ENCODE results near the gene HS6ST2. TPM values are rescaled to one million over a fixed set of nuclear protein-coding genes. Genes with fewer than 3 reads are reported as not detected.

HS6ST2 gene
- total RNA-seq, 5 donors from 2014 or later (not counting 1 experiment from before 2014, with no cell fraction given): not detected

- 83% methylated on average over 1 of the region's 2 CpGs for WGBS (ENCODE audit: insufficient coverage)
- ATAC-seq (replicated peaks in 1 of 4) (no peak), DNase-seq (no peak)
- Histone ChIP-seq H3K4me1 (ENCODE audit: control insufficient read depth in 1 of 2, extremely low read depth in 1 of 2, insufficient read depth in 2 of 2, low read length in 2 of 2) (no peaks in the 10 kb centered on the region), H3K27ac (ENCODE audit: low read length) (no peak overlapping the region), H3K36me3 (ENCODE audit: control insufficient read depth in 2 of 2, extremely low read depth in 1 of 2, insufficient read depth in 1 of 2, low read length in 1 of 2) (no peaks in the 10 kb centered on the region), H3K27me3 (replicated peaks in 1 of 2; ENCODE audit: control insufficient read depth in 2 of 2, extremely low read depth in 1 of 2, insufficient read depth in 2 of 2, low read length in 1 of 2) (no peaks in the 10 kb centered on the region), H3K9me3 (no peaks in the 10 kb centered on the region), H3K4me3 (ENCODE audit: control insufficient read depth in 1 of 2, extremely low read depth in 1 of 2, low read length in 1 of 2) (no peak overlapping the region)
- Mint-ChIP-seq H3K4me3 (no peak overlapping the region), H3K27ac (no peak overlapping the region), H3K4me1 (no peaks in the 10 kb centered on the region), H3K36me3 (no peaks in the 10 kb centered on the region), H3K27me3 (peaks cover 5 to 32% of the 10 kb centered on the region in 2 donors), H3K9me3 (no peaks in the 10 kb centered on the region)
- ChIA-PET CTCF (no interaction called here), POLR2A (no interaction called here)
These were observed 253.7 kb downstream of the HS6ST2 start for GRCh38 chrX:132704769-132705168.

- Mint-ChIP-seq H3K36me3 (no peaks in the 10 kb centered on the region), H3K9me3 (no peaks in the 10 kb centered on the region), H3K4me3 (no peak overlapping the region), H3K27ac (no peak overlapping the region), H3K27me3 (peaks cover 6 to 72% of the 10 kb centered on the region in 2 donors), H3K4me1 (no peaks in the 10 kb centered on the region)
- no peaks in the 10 kb centered on the region for H3K4me1 ChIP-seq (ENCODE audit: control insufficient read depth in 1 of 2, extremely low read depth in 1 of 2, insufficient read depth in 2 of 2, low read length in 2 of 2)
- no CpG with 5 or more reads among the region's 3 CpGs for WGBS (ENCODE audit: insufficient coverage)
- ATAC-seq (replicated peaks in 1 of 4) (no peak), DNase-seq (no peak)
- ChIA-PET POLR2A (no interaction called here), CTCF (no interaction called here)
- H3K27ac ChIP-seq (ENCODE audit: low read length): no peak overlapping the region
- H3K27me3 ChIP-seq (replicated peaks in 1 of 2; ENCODE audit: control insufficient read depth in 2 of 2, extremely low read depth in 1 of 2, insufficient read depth in 2 of 2, low read length in 1 of 2): peaks cover 0 to 2% of the 10 kb centered on the region in 2 experiments
- no peak overlapping the region for H3K4me3 ChIP-seq (ENCODE audit: control insufficient read depth in 1 of 2, extremely low read depth in 1 of 2, low read length in 1 of 2)
- no peaks in the 10 kb centered on the region for H3K36me3 ChIP-seq (ENCODE audit: control insufficient read depth in 2 of 2, extremely low read depth in 1 of 2, insufficient read depth in 1 of 2, low read length in 1 of 2)
- H3K9me3 ChIP-seq: no peaks in the 10 kb centered on the region
These were observed 264.0 kb downstream of the HS6ST2 start for GRCh38 chrX:132694382-132694781.

GRCh38 chrX:132692526-132692925 is 265.9 kb downstream of the HS6ST2 start:
- CTCF ChIA-PET: no interaction called here
- peaks cover 1 to 63% of the 10 kb centered on the region in 2 donors for H3K27me3 Mint-ChIP-seq
- H3K27me3 ChIP-seq (replicated peaks in 1 of 2; ENCODE audit: control insufficient read depth in 2 of 2, extremely low read depth in 1 of 2, insufficient read depth in 2 of 2, low read length in 1 of 2): peaks cover 0 to 2% of the 10 kb centered on the region in 2 experiments
- H3K4me1 Mint-ChIP-seq: no peaks in the 10 kb centered on the region
- H3K36me3 Mint-ChIP-seq: no peaks in the 10 kb centered on the region
- no peaks in the 10 kb centered on the region for H3K9me3 ChIP-seq
- WGBS (ENCODE audit: insufficient coverage): no CpG with 5 or more reads among the region's 1 CpG
- ATAC-seq (replicated peaks in 1 of 4) (no peak), DNase-seq (no peak)
- no peaks in the 10 kb centered on the region for H3K4me1 ChIP-seq (ENCODE audit: control insufficient read depth in 1 of 2, extremely low read depth in 1 of 2, insufficient read depth in 2 of 2, low read length in 2 of 2)
- no peak overlapping the region for H3K4me3 Mint-ChIP-seq
- no peaks in the 10 kb centered on the region for H3K9me3 Mint-ChIP-seq
- no peak overlapping the region for H3K27ac ChIP-seq (ENCODE audit: low read length)
- no peaks in the 10 kb centered on the region for H3K36me3 ChIP-seq (ENCODE audit: control insufficient read depth in 2 of 2, extremely low read depth in 1 of 2, insufficient read depth in 1 of 2, low read length in 1 of 2)
- no peak overlapping the region for H3K4me3 ChIP-seq (ENCODE audit: control insufficient read depth in 1 of 2, extremely low read depth in 1 of 2, low read length in 1 of 2)
- no peak overlapping the region for H3K27ac Mint-ChIP-seq
- POLR2A ChIA-PET: interaction anchor here in 1 of 2 donors (0.5 kb wide), 1 partner anchor 718 kb away, joined by 3 read pairs; no protein-coding TSS in a partner anchor

GRCh38 chrX:132692066-132692465 is 266.4 kb downstream of the HS6ST2 start:
- Histone ChIP-seq H3K27ac (ENCODE audit: low read length) (no peak overlapping the region), H3K9me3 (no peaks in the 10 kb centered on the region), H3K4me3 (ENCODE audit: control insufficient read depth in 1 of 2, extremely low read depth in 1 of 2, low read length in 1 of 2) (no peak overlapping the region), H3K4me1 (ENCODE audit: control insufficient read depth in 1 of 2, extremely low read depth in 1 of 2, insufficient read depth in 2 of 2, low read length in 2 of 2) (no peaks in the 10 kb centered on the region), H3K36me3 (ENCODE audit: control insufficient read depth in 2 of 2, extremely low read depth in 1 of 2, insufficient read depth in 1 of 2, low read length in 1 of 2) (no peaks in the 10 kb centered on the region), H3K27me3 (replicated peaks in 1 of 2; ENCODE audit: control insufficient read depth in 2 of 2, extremely low read depth in 1 of 2, insufficient read depth in 2 of 2, low read length in 1 of 2) (peaks cover 0 to 2% of the 10 kb centered on the region in 2 experiments)
- Mint-ChIP-seq H3K4me1 (no peaks in the 10 kb centered on the region), H3K4me3 (no peak overlapping the region), H3K36me3 (no peaks in the 10 kb centered on the region), H3K27ac (no peak overlapping the region), H3K9me3 (no peaks in the 10 kb centered on the region), H3K27me3 (peaks cover 1 to 62% of the 10 kb centered on the region in 2 donors)
- no peak for ATAC-seq (replicated peaks in 1 of 4)
- CTCF ChIA-PET: no interaction called here
- DNase-seq: no peak
- POLR2A ChIA-PET: interaction anchor here in 1 of 2 donors (0.5 kb wide), 1 partner anchor 718 kb away, joined by 3 read pairs; no protein-coding TSS in a partner anchor
- WGBS (ENCODE audit: insufficient coverage): no CpG with 5 or more reads among the region's 6 CpGs

GRCh38 chrX:132689612-132690563 is 268.5 kb downstream of the HS6ST2 start:
- ATAC-seq (replicated peaks in 1 of 4) (no peak), DNase-seq (no peak)
- H3K36me3 ChIP-seq (ENCODE audit: control insufficient read depth in 2 of 2, extremely low read depth in 1 of 2, insufficient read depth in 1 of 2, low read length in 1 of 2): no peaks in the 10 kb centered on the region
- H3K27ac ChIP-seq (ENCODE audit: low read length): no peak overlapping the region
- Mint-ChIP-seq H3K27ac (no peak overlapping the region), H3K36me3 (no peaks in the 10 kb centered on the region), H3K4me1 (no peaks in the 10 kb centered on the region), H3K27me3 (peaks cover 0 to 62% of the 10 kb centered on the region in 2 donors), H3K4me3 (no peak overlapping the region), H3K9me3 (no peaks in the 10 kb centered on the region)
- H3K4me3 ChIP-seq (ENCODE audit: control insufficient read depth in 1 of 2, extremely low read depth in 1 of 2, low read length in 1 of 2): no peak overlapping the region
- CTCF ChIA-PET: interaction anchor here (0.6 kb wide), 2 partner anchors 48 to 148 kb away, joined by 3 to 4 read pairs; no protein-coding TSS in a partner anchor
- WGBS (ENCODE audit: insufficient coverage): no CpG with 5 or more reads among the region's 6 CpGs
- no peaks in the 10 kb centered on the region for H3K9me3 ChIP-seq
- no peaks in the 10 kb centered on the region for H3K27me3 ChIP-seq (replicated peaks in 1 of 2; ENCODE audit: control insufficient read depth in 2 of 2, extremely low read depth in 1 of 2, insufficient read depth in 2 of 2, low read length in 1 of 2)
- POLR2A ChIA-PET: interaction anchor here in 1 of 2 donors (0.8 kb wide), 1 partner anchor 17 kb away, joined by 3 read pairs; no protein-coding TSS in a partner anchor
- no peaks in the 10 kb centered on the region for H3K4me1 ChIP-seq (ENCODE audit: control insufficient read depth in 1 of 2, extremely low read depth in 1 of 2, insufficient read depth in 2 of 2, low read length in 2 of 2)

GRCh38 chrX:132685276-132685675 is 273.2 kb downstream of the HS6ST2 start:
- POLR2A ChIA-PET: no interaction called here
- ATAC-seq (replicated peaks in 1 of 4) (no peak), DNase-seq (no peak)
- 85% methylated on average over 4 of the region's 4 CpGs for WGBS (ENCODE audit: insufficient coverage)
- Mint-ChIP-seq H3K36me3 (no peaks in the 10 kb centered on the region), H3K9me3 (peaks cover 0 to 2% (median 0%) of the 10 kb centered on the region in 3 donors), H3K4me3 (no peak overlapping the region), H3K27me3 (peaks cover 0 to 34% of the 10 kb centered on the region in 2 donors), H3K27ac (no peak overlapping the region), H3K4me1 (no peaks in the 10 kb centered on the region)
- CTCF ChIA-PET: no interaction called here
- Histone ChIP-seq H3K4me1 (ENCODE audit: control insufficient read depth in 1 of 2, extremely low read depth in 1 of 2, insufficient read depth in 2 of 2, low read length in 2 of 2) (no peaks in the 10 kb centered on the region), H3K27me3 (replicated peaks in 1 of 2; ENCODE audit: control insufficient read depth in 2 of 2, extremely low read depth in 1 of 2, insufficient read depth in 2 of 2, low read length in 1 of 2) (peaks cover 0 to 2% of the 10 kb centered on the region in 2 experiments), H3K9me3 (no peaks in the 10 kb centered on the region), H3K4me3 (ENCODE audit: control insufficient read depth in 1 of 2, extremely low read depth in 1 of 2, low read length in 1 of 2) (no peak overlapping the region), H3K27ac (ENCODE audit: low read length) (no peak overlapping the region), H3K36me3 (ENCODE audit: control insufficient read depth in 2 of 2, extremely low read depth in 1 of 2, insufficient read depth in 1 of 2, low read length in 1 of 2) (no peaks in the 10 kb centered on the region)
